Vagina (tissue), 2 donors: Measurements from ENCODE around the gene NKTR.

Source experiments
- POLR2A ChIP-seq, 2 donors: fragments of 450-650 bp; IDR thresholded peaks; one replicate each; pipeline ENCODE4 v1.6.1; 2017; ENCODE audit warnings: antibody characterized with exemption in 2 of 2, mild to moderate bottlenecking in 2 of 2, moderate library complexity in 2 of 2
- TF ChIP-seq, protein P1 (sequence below), 3 experiments: fragments of 450-650 bp in 2 of 3; fragments of 200-600 bp in 1 of 3; sonication (generic) in 1 of 3; IDR thresholded peaks; one replicate each; pipeline ENCODE4 v1.5.1; 2017 to 2019; ENCODE audit warnings: antibody characterized with exemption in 3 of 3, mild to moderate bottlenecking in 2 of 3, moderate library complexity in 2 of 3

DNA sequence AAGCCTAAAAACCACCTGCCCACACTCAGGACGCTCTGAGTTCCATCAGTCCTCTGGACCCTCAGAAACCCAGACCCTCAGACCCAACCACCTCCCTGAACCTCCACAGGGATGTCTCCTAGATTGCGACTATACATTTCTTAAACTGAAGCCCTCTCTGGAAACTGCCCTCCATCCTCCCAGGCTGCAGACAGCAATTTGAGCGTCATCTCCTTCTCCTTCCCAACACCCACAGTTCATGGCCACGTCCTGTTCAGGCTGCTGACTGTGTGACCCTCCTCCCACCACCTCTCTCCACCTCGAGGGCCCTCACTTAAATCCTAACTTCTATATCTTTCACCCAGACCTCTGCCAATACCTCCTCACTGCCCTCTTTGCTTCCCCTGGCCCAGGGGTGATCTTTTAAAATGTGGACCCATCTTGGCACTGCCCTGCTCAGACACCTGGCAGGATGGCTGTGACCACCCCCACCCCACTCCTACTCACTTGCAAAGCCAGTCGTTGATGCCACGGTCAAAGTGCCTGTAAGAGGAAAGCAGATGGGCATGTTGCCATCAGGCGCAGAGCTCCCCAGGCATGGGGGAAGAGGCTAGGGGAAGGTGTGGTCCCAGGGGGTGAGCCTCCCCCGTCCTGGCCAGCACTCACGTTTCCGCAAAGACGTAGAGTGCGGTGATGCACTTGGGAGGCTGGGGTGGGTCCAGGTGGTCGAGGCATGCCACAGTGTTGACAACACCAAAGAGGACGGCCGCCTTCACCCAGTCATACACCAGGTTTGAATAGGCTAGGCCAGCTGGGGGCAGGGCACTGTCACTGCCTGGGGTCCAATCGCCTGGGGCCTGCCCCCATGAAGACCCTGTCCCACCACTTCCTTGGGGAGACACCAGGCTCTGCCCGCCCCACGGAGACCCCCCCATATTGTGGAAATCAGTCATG is 96.1 kb downstream of the NKTR start:
- TF ChIP-seq, protein P1, sequence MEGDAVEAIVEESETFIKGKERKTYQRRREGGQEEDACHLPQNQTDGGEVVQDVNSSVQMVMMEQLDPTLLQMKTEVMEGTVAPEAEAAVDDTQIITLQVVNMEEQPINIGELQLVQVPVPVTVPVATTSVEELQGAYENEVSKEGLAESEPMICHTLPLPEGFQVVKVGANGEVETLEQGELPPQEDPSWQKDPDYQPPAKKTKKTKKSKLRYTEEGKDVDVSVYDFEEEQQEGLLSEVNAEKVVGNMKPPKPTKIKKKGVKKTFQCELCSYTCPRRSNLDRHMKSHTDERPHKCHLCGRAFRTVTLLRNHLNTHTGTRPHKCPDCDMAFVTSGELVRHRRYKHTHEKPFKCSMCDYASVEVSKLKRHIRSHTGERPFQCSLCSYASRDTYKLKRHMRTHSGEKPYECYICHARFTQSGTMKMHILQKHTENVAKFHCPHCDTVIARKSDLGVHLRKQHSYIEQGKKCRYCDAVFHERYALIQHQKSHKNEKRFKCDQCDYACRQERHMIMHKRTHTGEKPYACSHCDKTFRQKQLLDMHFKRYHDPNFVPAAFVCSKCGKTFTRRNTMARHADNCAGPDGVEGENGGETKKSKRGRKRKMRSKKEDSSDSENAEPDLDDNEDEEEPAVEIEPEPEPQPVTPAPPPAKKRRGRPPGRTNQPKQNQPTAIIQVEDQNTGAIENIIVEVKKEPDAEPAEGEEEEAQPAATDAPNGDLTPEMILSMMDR (IDR thresholded peaks at IDR 0.05), result no peak
- TF ChIP-seq POLR2A (IDR thresholded peaks at IDR 0.05), result no peak
